ENCODE measurements around the gene PRRT1. TPM values are rescaled to one million over a fixed set of nuclear protein-coding genes. Genes with fewer than 3 reads are reported as not detected.
"Not testable (repeated sequence)": the region's sequence is repeated elsewhere in the genome, so short reads cannot be mapped to it uniquely, and the experiment has no call there.

Gene PRRT1
- total and polyA plus RNA-seq, 3 experiments from 2014 or later, result 0.35 to 0.72 (median 0.55) TPM

DNA sequence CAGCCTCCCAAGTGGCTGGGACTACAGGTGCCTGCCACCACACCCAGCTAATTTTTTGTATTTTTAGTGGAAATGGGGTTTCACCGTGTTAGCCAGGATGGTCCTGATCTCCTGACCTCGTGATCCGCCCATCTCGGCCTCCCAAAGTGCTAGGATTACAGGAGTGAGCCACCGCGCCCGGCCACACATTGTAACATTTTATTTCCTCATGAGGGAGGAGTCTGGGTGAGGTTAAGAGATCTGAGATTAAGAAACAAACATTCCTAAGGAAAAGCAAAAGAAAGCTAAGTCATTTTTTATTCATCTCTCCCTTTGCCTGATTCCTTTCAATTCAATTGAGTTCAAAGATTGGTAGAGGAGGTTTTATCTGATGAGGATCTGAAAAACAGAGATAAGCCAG, 7.5 kb downstream of the PRRT1 start:
- DNase-seq; H3K36me3 Mint-ChIP-seq; H3K27ac Mint-ChIP-seq; H3K4me3 ChIP-seq (ENCODE audit: low read length); H3K4me1 ChIP-seq (ENCODE audit: insufficient read depth, low read length); H3K36me3 ChIP-seq (ENCODE audit: insufficient read depth, low read length); H3K27ac ChIP-seq (ENCODE audit: low read depth, low read length); POLR2A ChIA-PET; H3K27me3 ChIP-seq (ENCODE audit: insufficient read depth, low read length, poor library complexity, severe bottlenecking); H3K9me3 Mint-ChIP-seq; H3K4me3 Mint-ChIP-seq; H3K9me3 ChIP-seq (ENCODE audit: low read length): not testable (repeated sequence)
- CTCF ChIA-PET, result interaction anchor here (1.1 kb wide), 1 partner anchor 18 kb away, joined by 3 read pairs; no protein-coding TSS in a partner anchor
- peaks cover 16 to 26% (median 20%) of the 10 kb centered on the region in 3 donors for H3K4me1 Mint-ChIP-seq
- H3K27me3 Mint-ChIP-seq, result peaks cover 24 to 42% of the 10 kb centered on the region in 2 donors

DNA sequence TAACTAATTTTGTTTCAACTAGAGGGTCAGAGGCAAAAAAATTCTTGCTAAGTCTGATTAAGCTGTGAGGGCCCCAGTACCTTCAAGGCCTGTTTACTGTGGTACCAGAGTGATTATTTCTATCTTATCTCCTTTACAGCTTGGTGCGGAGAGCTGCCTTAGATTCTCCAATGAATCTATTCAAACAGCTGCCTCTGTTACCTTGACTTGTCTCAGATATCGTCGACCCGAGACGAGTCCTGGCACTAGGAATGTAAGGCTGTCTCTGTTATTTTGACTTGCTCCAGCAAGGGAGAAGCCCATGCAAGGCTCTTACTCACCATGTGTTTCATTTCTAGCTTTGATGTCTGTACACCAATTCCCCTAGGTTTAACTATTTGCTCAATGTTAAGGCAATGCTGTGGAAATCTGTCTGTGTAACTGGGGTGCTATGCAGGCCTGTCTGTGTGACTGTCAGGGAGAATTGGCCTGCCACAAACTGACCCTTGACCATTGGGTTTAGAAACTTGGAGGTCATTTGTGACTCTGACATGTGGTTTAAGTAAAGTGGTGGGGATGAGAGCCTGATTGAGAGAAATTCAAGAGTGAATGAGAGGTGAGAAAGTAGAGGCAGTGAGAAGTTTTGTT, 11.2 kb downstream of the PRRT1 start:
- H3K36me3 ChIP-seq (ENCODE audit: insufficient read depth, low read length), result no peaks in the 10 kb centered on the region
- CTCF ChIA-PET, result no interaction called here
- no peaks in the 10 kb centered on the region for H3K4me1 ChIP-seq (ENCODE audit: insufficient read depth, low read length)
- POLR2A ChIA-PET, result no interaction called here
- H3K27ac Mint-ChIP-seq, result peak overlapping the region in 1 of 8 donors; percentile 63
- no peaks in the 10 kb centered on the region for H3K4me1 Mint-ChIP-seq
- H3K9me3 ChIP-seq (ENCODE audit: low read length), result no peaks in the 10 kb centered on the region
- H3K4me3 Mint-ChIP-seq, result no peak overlapping the region
- no peaks in the 10 kb centered on the region for H3K27me3 ChIP-seq (ENCODE audit: insufficient read depth, low read length, poor library complexity, severe bottlenecking)
- no peak overlapping the region for H3K4me3 ChIP-seq (ENCODE audit: low read length)
- peaks cover 11% of the 10 kb centered on the region in 2 donors for H3K27me3 Mint-ChIP-seq
- H3K27ac ChIP-seq (ENCODE audit: low read depth, low read length), result no peak overlapping the region
- H3K36me3 Mint-ChIP-seq, result no peaks in the 10 kb centered on the region
- H3K9me3 Mint-ChIP-seq, result no peaks in the 10 kb centered on the region
- DNase-seq, result no peak

DNA sequence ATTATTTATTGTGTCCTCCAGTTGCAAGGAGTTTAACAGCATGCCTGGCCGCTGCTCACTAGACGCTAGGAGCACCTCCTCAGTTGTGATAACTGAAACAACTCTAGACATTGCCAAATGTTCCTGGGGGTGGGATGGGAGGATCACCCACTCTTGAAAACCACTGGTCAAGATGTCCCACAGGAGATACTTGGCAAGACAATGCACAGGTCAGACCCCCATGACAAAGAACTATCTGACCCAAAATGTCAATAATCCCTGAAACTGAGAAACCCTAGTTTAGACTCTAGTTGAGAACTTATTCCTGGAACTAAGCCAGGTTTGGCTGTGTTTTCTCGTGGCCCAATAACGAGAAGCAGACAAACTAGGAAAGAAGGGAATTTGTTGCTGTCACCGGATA, 12.1 kb downstream of the PRRT1 start:
- POLR2A ChIA-PET, result no interaction called here
- CTCF ChIA-PET, result interaction anchor here (1.8 kb wide), 1 partner anchor 9 kb away, joined by 9 read pairs; no protein-coding TSS in a partner anchor
- H3K4me3 ChIP-seq (ENCODE audit: low read length), result no peak overlapping the region
- H3K27ac ChIP-seq (ENCODE audit: low read depth, low read length), result no peak overlapping the region
- Mint-ChIP-seq H3K36me3 (no peaks in the 10 kb centered on the region), H3K9me3 (no peaks in the 10 kb centered on the region), H3K4me1 (no peaks in the 10 kb centered on the region), H3K27me3 (peaks cover 11 to 14% of the 10 kb centered on the region in 2 donors), H3K4me3 (no peak overlapping the region), H3K27ac (no peak overlapping the region)
- H3K4me1 ChIP-seq (ENCODE audit: insufficient read depth, low read length), result no peaks in the 10 kb centered on the region
- no peak for DNase-seq
- no peaks in the 10 kb centered on the region for H3K9me3 ChIP-seq (ENCODE audit: low read length)
- H3K36me3 ChIP-seq (ENCODE audit: insufficient read depth, low read length), result no peaks in the 10 kb centered on the region
- H3K27me3 ChIP-seq (ENCODE audit: insufficient read depth, low read length, poor library complexity, severe bottlenecking), result no peaks in the 10 kb centered on the region

DNA sequence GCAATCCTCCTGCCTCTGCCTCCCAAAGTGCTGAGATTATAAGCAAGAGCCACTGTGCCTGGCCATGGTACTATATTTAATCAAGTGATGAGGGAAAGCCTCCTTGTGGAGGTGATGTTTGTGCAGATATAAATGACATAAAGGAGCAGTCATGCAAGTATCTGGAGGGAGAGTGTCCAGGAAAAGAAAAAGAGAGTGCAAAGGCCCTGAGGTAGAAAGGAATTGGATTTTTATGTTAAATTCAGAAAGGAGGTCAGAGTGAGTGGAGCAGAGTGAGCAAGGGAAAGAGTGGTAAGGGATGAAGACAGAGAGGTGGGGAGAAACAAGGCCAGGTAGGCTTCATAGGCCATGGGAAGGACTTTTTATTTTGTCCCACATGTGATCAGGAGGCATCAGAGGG, 14.3 kb downstream of the PRRT1 start:
- H3K27ac Mint-ChIP-seq, result no peak overlapping the region
- no peaks in the 10 kb centered on the region for H3K4me1 Mint-ChIP-seq
- no peak overlapping the region for H3K4me3 ChIP-seq (ENCODE audit: low read length)
- POLR2A ChIA-PET, result no interaction called here
- CTCF ChIA-PET, result no interaction called here
- no peak overlapping the region for H3K4me3 Mint-ChIP-seq
- no peaks in the 10 kb centered on the region for H3K36me3 Mint-ChIP-seq
- H3K27me3 ChIP-seq (ENCODE audit: insufficient read depth, low read length, poor library complexity, severe bottlenecking), result no peaks in the 10 kb centered on the region
- no peaks in the 10 kb centered on the region for H3K36me3 ChIP-seq (ENCODE audit: insufficient read depth, low read length)
- no peak for DNase-seq
- peaks cover 15 to 17% of the 10 kb centered on the region in 2 donors for H3K27me3 Mint-ChIP-seq
- H3K9me3 Mint-ChIP-seq, result no peaks in the 10 kb centered on the region
- no peak overlapping the region for H3K27ac ChIP-seq (ENCODE audit: low read depth, low read length)
- H3K4me1 ChIP-seq (ENCODE audit: insufficient read depth, low read length), result no peaks in the 10 kb centered on the region
- H3K9me3 ChIP-seq (ENCODE audit: low read length), result no peaks in the 10 kb centered on the region

DNA sequence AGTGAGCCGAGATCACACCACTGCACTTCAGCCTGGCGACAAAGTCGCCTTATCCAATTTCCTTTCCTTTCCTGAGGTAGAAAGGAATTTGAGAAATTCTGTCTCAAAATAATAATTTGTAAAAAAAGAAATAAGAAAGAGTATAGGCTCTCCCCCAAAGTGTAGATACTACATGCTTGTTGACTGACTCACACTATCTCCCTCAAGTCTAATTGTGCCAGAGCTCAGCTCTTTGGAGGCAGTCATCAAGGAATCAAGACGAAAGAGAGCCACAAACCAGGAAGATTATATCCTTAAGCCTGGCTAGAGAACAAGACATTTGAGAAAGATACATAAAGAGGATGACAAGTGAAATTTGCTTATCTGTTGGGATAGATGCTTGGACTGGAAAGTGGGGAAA, 18.0 kb downstream of the PRRT1 start:
- POLR2A ChIA-PET, result no interaction called here
- CTCF ChIA-PET, result no interaction called here

DNA sequence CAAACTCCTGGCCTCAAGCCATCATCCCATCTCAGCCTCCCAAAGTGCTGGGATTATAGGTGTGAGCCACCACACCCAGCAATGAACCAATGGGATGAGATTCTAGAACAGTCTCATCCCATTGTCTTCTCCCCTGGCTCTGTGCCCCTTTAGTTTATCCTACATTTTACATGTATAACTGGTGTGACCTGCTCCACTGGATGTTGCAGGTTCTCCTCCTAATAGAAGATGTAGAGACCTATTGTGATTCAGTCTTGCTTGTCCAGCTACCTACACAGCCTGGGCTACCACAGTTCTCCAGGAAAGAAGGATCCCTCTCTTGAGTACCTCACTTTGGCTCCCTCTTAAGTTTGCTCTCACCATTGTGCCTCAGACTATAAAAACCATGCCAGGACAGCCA, 19.6 kb downstream of the PRRT1 start:
- no peak overlapping the region for H3K4me3 ChIP-seq (ENCODE audit: low read length)
- peaks cover 22% of the 10 kb centered on the region for H3K4me1 ChIP-seq (ENCODE audit: insufficient read depth, low read length)
- DNase-seq, result no peak
- ChIA-PET POLR2A (interaction anchor here (0.6 kb wide), 1 partner anchor 11 kb away, joined by 6 read pairs; no protein-coding TSS in a partner anchor), CTCF (no interaction called here)
- Mint-ChIP-seq H3K4me3 (peak overlapping the region in 4 of 7 donors; percentile 1 to 68 (median 24)), H3K36me3 (peaks cover 0 to 14% (median 3%) of the 10 kb centered on the region in 3 donors), H3K27ac (no peak overlapping the region), H3K9me3 (no peaks in the 10 kb centered on the region), H3K27me3 (peaks cover 5 to 11% of the 10 kb centered on the region in 2 donors), H3K4me1 (peaks cover 30 to 33% (median 31%) of the 10 kb centered on the region in 3 donors)
- H3K27me3 ChIP-seq (ENCODE audit: insufficient read depth, low read length, poor library complexity, severe bottlenecking), result no peaks in the 10 kb centered on the region
- no peaks in the 10 kb centered on the region for H3K9me3 ChIP-seq (ENCODE audit: low read length)
- H3K36me3 ChIP-seq (ENCODE audit: insufficient read depth, low read length), result peaks cover 2% of the 10 kb centered on the region
- no peak overlapping the region for H3K27ac ChIP-seq (ENCODE audit: low read depth, low read length)

More for the DNA sequence above, 18.0 kb downstream of the PRRT1 start:
- Mint-ChIP-seq H3K9me3 (no peaks in the 10 kb centered on the region), H3K27ac (peak overlapping the region in 1 of 8 donors; percentile 6), H3K4me3 (no peak overlapping the region), H3K36me3 (peaks cover 0 to 4% (median 3%) of the 10 kb centered on the region in 3 donors), H3K4me1 (peaks cover 15 to 17% (median 16%) of the 10 kb centered on the region in 3 donors), H3K27me3 (peaks cover 4 to 11% of the 10 kb centered on the region in 2 donors)
- Histone ChIP-seq H3K36me3 (ENCODE audit: insufficient read depth, low read length) (no peaks in the 10 kb centered on the region), H3K27me3 (ENCODE audit: insufficient read depth, low read length, poor library complexity, severe bottlenecking) (no peaks in the 10 kb centered on the region), H3K9me3 (ENCODE audit: low read length) (no peaks in the 10 kb centered on the region), H3K4me3 (ENCODE audit: low read length) (no peak overlapping the region), H3K27ac (ENCODE audit: low read depth, low read length) (no peak overlapping the region), H3K4me1 (ENCODE audit: insufficient read depth, low read length) (peaks cover 11% of the 10 kb centered on the region)
- DNase-seq, result no peak

DNA sequence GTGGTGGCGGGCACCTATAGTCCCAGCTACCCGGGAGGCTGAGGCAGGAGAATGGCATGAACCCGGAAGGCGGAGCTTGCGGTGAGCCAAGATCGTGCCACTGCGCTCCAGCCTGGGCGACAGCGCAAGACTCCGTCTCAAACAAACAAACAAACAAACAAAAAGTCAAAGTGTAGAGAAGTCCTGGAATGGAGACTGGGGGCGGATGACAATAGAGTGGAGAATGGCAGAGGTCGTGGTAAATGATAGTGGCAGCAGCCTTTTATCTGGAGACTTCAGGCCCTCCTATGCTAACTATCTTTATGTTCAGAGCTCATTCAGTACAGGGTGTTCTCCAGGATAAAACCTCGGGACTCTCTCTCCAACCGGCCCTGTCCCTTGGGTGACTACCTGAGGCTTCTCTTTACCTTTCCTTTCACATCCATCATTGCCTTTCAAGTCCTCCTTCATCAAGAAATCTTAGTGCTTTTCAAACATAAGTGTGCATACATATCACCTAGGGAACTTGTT, 20.2 kb downstream of the PRRT1 start:
- Mint-ChIP-seq H3K9me3 (no peaks in the 10 kb centered on the region), H3K4me3 (peak overlapping the region in 6 of 7 donors; percentile 28 to 74 (median 56)), H3K36me3 (peaks cover 0 to 20% (median 3%) of the 10 kb centered on the region in 3 donors), H3K27me3 (peaks cover 6 to 11% of the 10 kb centered on the region in 2 donors), H3K4me1 (peaks cover 36 to 39% (median 37%) of the 10 kb centered on the region in 3 donors), H3K27ac (peak overlapping the region in 1 of 8 donors; percentile 47)
- no peak overlapping the region for H3K4me3 ChIP-seq (ENCODE audit: low read length)
- peaks cover 28% of the 10 kb centered on the region for H3K4me1 ChIP-seq (ENCODE audit: insufficient read depth, low read length)
- DNase-seq, result no peak
- no peaks in the 10 kb centered on the region for H3K9me3 ChIP-seq (ENCODE audit: low read length)
- H3K36me3 ChIP-seq (ENCODE audit: insufficient read depth, low read length), result peaks cover 5% of the 10 kb centered on the region
- no peaks in the 10 kb centered on the region for H3K27me3 ChIP-seq (ENCODE audit: insufficient read depth, low read length, poor library complexity, severe bottlenecking)
- POLR2A ChIA-PET, result interaction anchor here (0.6 kb wide), 1 partner anchor 12 kb away, joined by 6 read pairs; no protein-coding TSS in a partner anchor
- CTCF ChIA-PET, result interaction anchor here (3.1 kb wide), 1 partner anchor 64 kb away, joined by 18 read pairs; no protein-coding TSS in a partner anchor
- H3K27ac ChIP-seq (ENCODE audit: low read depth, low read length), result peak overlapping the region; percentile 17

Measured in CD8-positive, alpha-beta memory T cell (primary cell).